IMR-90 (cell line): Measurements from ENCODE around the gene SLC16A8. TPM values are rescaled to one million over a fixed set of nuclear protein-coding genes. Genes with fewer than 3 reads are reported as not detected.

Experiments used
- ATAC-seq: fragments of 200-7000 bp; cut with Tn5 transposase; 2 replicates; pipeline ENCODE4 v1.9.1; 2020; ENCODE audit warnings: low read depth, mild to moderate bottlenecking, moderate library complexity
- BruUV-seq: library from RNA; stranded (reverse); fragments of 400-500 nt; replicated peaks from 2 replicates; lab custom pipeline; 2021; lab: Mats Ljungman, UMichigan
- CTCF ChIA-PET: fragments of 300-600 bp; formaldehyde crosslinking; extraction: SDS; loops from one replicate; lab custom pipeline; 2021; ENCODE audit warnings: antibody characterized with exemption; lab: Yijun Ruan, JAX
- POLR2A ChIA-PET: fragments of 300-600 bp; sonication (Branson Sonifier 250); formaldehyde crosslinking; loops from one replicate; lab custom pipeline; 2022; ENCODE audit warnings: antibody characterized with exemption; ENCODE audit not compliant: unreplicated experiment; lab: Charles Lee
- DNase-seq: peaks from one replicate; pipeline ENCODE4 v3.0.0; 2013
- H2AFZ ChIP-seq: replicated peaks from 2 replicates; pipeline ENCODE3; 2013; ENCODE audit warnings: low read length, mild to moderate bottlenecking; ENCODE audit not compliant: poor library complexity
- H2AK5ac ChIP-seq: 2 replicates; pipeline ENCODE4 v1.6.1; 2013; ENCODE audit warnings: low read depth, low read length, inconsistent platforms
- H2AK9ac ChIP-seq: replicated peaks from 2 replicates; pipeline ENCODE3; 2013; ENCODE audit warnings: mild to moderate bottlenecking, low read depth, low read length, moderate library complexity; ENCODE audit not compliant: poor library complexity
- H2BK120ac ChIP-seq: 2 replicates; pipeline ENCODE4 v1.6.1; 2013; ENCODE audit warnings: low read depth, low read length, inconsistent platforms
- H2BK15ac ChIP-seq: 3 replicates; pipeline ENCODE4 v1.6.1; 2013; ENCODE audit warnings: low read depth, low read length, inconsistent platforms
- H2BK20ac ChIP-seq: 2 replicates; pipeline ENCODE4 v1.6.1; 2013; ENCODE audit warnings: low read depth, mild to moderate bottlenecking, inconsistent platforms, low read length, moderate library complexity
- H2BK5ac ChIP-seq: 2 replicates; pipeline ENCODE4 v1.6.1; 2013; ENCODE audit warnings: mild to moderate bottlenecking, low read depth, low read length, inconsistent platforms; ENCODE audit not compliant: poor library complexity, severe bottlenecking
- H3K14ac ChIP-seq: replicated peaks from 2 replicates; pipeline ENCODE4 v1.6.1; 2013; ENCODE audit warnings: low read depth, low read length, inconsistent platforms
- H3K18ac ChIP-seq: 2 replicates; pipeline ENCODE4 v1.6.1; 2013; ENCODE audit warnings: low read depth, low read length, control low read depth
- H3K23ac ChIP-seq: 2 replicates; pipeline ENCODE4 v1.6.1; 2013; ENCODE audit warnings: low read depth, low read length, inconsistent platforms
- H3K27ac ChIP-seq: 2 replicates; pipeline ENCODE4 v1.5.1; 2013; ENCODE audit warnings: mild to moderate bottlenecking, control low read depth, low read length; ENCODE audit not compliant: insufficient read depth
- H3K27me3 ChIP-seq: 2 replicates; pipeline ENCODE4 v1.6.1; 2013; ENCODE audit warnings: low read length; ENCODE audit not compliant: control insufficient read depth, insufficient read depth
- H3K36me3 ChIP-seq: 2 replicates; pipeline ENCODE4 v1.6.1; 2013; ENCODE audit warnings: low read length, mixed read lengths; ENCODE audit not compliant: control insufficient read depth, insufficient read depth
- H3K4ac ChIP-seq: 2 replicates; pipeline ENCODE4 v1.6.1; 2013; ENCODE audit warnings: low read depth, low read length, inconsistent platforms
- H3K4me1 ChIP-seq: 2 replicates; pipeline ENCODE4 v1.6.1; 2013; ENCODE audit warnings: low read length, mixed read lengths; ENCODE audit not compliant: control insufficient read depth, insufficient read depth
- H3K4me2 ChIP-seq: 2 replicates; pipeline ENCODE4 v1.6.1; 2013; ENCODE audit warnings: low read depth, mild to moderate bottlenecking, control low read depth, low read length, moderate library complexity
- H3K4me3 ChIP-seq: 2 replicates; pipeline ENCODE4 v1.5.1; 2013; ENCODE audit warnings: low read depth, mild to moderate bottlenecking, control low read depth, low read length, moderate library complexity; ENCODE audit not compliant: insufficient read depth
- H3K56ac ChIP-seq: 2 replicates; pipeline ENCODE4 v1.6.1; 2013; ENCODE audit warnings: low read length, inconsistent platforms; ENCODE audit not compliant: insufficient read depth; ENCODE audit errors: extremely low read depth
- H3K79me1 ChIP-seq, 2 experiments: 2 replicates each; pipeline ENCODE4 v1.6.1; 2013; ENCODE audit warnings: low read length in 2 of 2, inconsistent platforms in 1 of 2, low read depth in 1 of 2
- H3K9ac ChIP-seq: 2 replicates; pipeline ENCODE4 v1.6.1; 2013; ENCODE audit warnings: low read depth, low read length, control low read depth
- H3K9me1 ChIP-seq: 2 replicates; pipeline ENCODE4 v1.6.1; 2013; ENCODE audit warnings: low read length, inconsistent platforms; ENCODE audit not compliant: insufficient read depth
- H3K9me3 ChIP-seq: 2 replicates; pipeline ENCODE4 v1.6.1; 2013; ENCODE audit warnings: low read length; ENCODE audit not compliant: control insufficient read depth, insufficient read depth
- H4K20me1 ChIP-seq: 2 replicates; pipeline ENCODE4 v1.6.1; 2013; ENCODE audit warnings: low read length, inconsistent platforms; ENCODE audit not compliant: insufficient read depth
- H4K5ac ChIP-seq: 2 replicates; pipeline ENCODE4 v1.6.1; 2013; ENCODE audit warnings: mild to moderate bottlenecking, low read depth, low read length, control low read depth
- H4K8ac ChIP-seq, 2 experiments: 2 replicates each; pipeline ENCODE4 v1.6.1; 2013; ENCODE audit warnings: low read depth in 2 of 2, low read length in 2 of 2, control low read depth in 1 of 2, inconsistent platforms in 1 of 2
- H4K91ac ChIP-seq: 2 replicates; pipeline ENCODE4 v1.6.1; 2013; ENCODE audit warnings: low read depth, low read length, inconsistent platforms; ENCODE audit not compliant: insufficient read depth
- POLR2A ChIP-seq: IDR thresholded peaks from 2 replicates; pipeline ENCODE4 v1.6.1; 2012; ENCODE audit warnings: mild to moderate bottlenecking, low read depth, low read length
- USF2 ChIP-seq: fragments of 150-350 bp; IDR thresholded peaks from 2 replicates; pipeline ENCODE4 v1.6.1; 2017; ENCODE audit warnings: mild to moderate bottlenecking, antibody characterized with exemption, low read length, low read depth
- WGBS, 2 experiments: methylation state at CpG; one replicate each; pipeline versions ENCODE4 v1.1.5 to v1.1.7; 2013; ENCODE audit warnings: missing lambda C conversion rate in 2 of 2; ENCODE audit not compliant: insufficient read length in 1 of 2; ENCODE audit errors: extremely low coverage in 2 of 2; 5-methylcytosine and 5-hydroxymethylcytosine counted together
- dilution Hi-C: fragments of 300-500 bp; cut with HindIII; formaldehyde crosslinking; loops from one replicate; pipeline ENCODE4 v1.14.3; 2018; ENCODE audit warnings: low sequenced_read_pairs; ENCODE audit not compliant: unreplicated experiment
- in situ Hi-C: fragments of 300-500 bp; cut with MboI; formaldehyde crosslinking; loops from 3 replicates; pipeline ENCODE4 v1.14.3; 2019; ENCODE audit warnings: low sequenced_read_pairs, inconsistent platforms, mixed read lengths
- intact Hi-C: fragments of 100-400 bp; cut with micrococcal nuclease; formaldehyde crosslinking; loops from 2 replicates; pipeline ENCODE4 v1.10.0; 2022
- polyA plus RNA-seq, 3 experiments: library from polyadenylated mRNA; depleted of rRNA; stranded (reverse); fragments of >200 nt; gene quantifications; 2 replicates each; pipeline ENCODE4 v1.2.3, GENCODE V29; 2012; ENCODE audit warnings: low replicate concordance in 1 of 3
- total RNA-seq: library from RNA; depleted of rRNA; stranded (reverse); fragments of >200 nt; gene quantifications from 2 replicates; pipeline ENCODE4 v1.2.3, GENCODE V29; 2012

Gene SLC16A8
- total and polyA plus RNA-seq, 2 of the 4 experiments (the other 2 are of a cell fraction) = not detected

DNA sequence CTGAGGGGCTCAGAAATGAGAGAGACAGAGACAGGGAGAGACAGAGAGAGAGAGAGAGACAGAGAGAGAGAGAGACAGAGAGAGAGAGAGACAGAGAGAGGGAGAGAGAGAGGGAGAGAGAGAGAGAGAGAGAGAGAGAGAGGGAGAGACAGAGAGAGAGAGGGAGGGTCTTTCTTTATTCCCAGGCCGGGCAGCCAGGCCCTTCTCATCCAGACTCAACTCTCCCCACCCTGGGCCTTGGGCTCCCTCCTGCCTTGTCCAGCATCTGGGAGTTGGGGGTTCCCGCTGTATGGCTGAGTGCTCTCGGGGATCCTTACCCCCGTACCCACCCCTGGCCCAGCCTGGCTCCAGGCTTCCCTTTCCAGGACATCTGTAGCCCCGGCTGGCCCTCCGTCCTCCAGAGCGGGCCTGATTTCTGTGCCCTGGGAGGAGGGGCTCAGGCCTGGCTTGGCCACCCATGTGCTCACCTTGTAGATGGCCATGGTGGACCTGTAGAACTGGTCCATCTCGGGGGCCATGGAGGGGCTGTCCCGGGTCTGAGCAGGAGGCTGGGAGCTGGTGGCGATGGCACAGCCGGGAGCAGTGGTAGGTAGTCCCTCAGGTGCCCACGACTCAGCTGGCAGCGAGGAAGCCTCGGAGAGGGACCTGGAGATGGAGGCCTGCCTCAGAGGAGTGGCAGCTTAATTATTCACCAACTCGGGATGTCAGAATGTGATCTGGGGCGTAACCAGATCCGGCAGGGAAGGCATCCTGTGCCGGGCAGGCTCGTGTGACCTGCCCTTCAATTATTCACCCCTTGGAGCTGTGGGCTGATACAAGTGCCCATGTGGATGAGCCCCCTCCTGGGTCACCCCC, 26.3 kb upstream of the SLC16A8 start, which contains the start of gene BAIAP2L2:
Gene BAIAP2L2, minus strand, starts transcription at position 677 of the 855 bp plus-strand sequence. Its CDS starts 159 bp downstream, at position 518.
- H2BK120ac ChIP-seq = no peak within 1 kb of the TSS
- H3K23ac ChIP-seq = no peak within 1 kb of the TSS
- no peak within 1 kb of the TSS for H4K8ac ChIP-seq
- dilution Hi-C loops = no loop called here
- BruUV-seq = no TSS peak
- no peak within 1 kb of the TSS for H3K4ac ChIP-seq
- no peak within 1 kb of the TSS for H2AFZ ChIP-seq
- H3K14ac ChIP-seq = no peak within 1 kb of the TSS
- POLR2A ChIA-PET = no interaction called here
- no peak for ATAC-seq
- no peak within 1 kb of the TSS for H3K9ac ChIP-seq
- H3K9me1 ChIP-seq = no peaks in the 10 kb centered on the region
- no peaks in the 10 kb centered on the region for H3K36me3 ChIP-seq
- TF ChIP-seq USF2 (no peak), POLR2A (no peak)
- no peak within 1 kb of the TSS for H3K4me3 ChIP-seq
- H3K4me2 ChIP-seq = no peak within 1 kb of the TSS
- DNase-seq = no peak
- in situ Hi-C loops = no loop called here
- H4K5ac ChIP-seq = no peak within 1 kb of the TSS
- no peaks in the 10 kb centered on the region for H3K9me3 ChIP-seq
- no peak within 1 kb of the TSS for H4K91ac ChIP-seq
- no peak within 1 kb of the TSS for H3K18ac ChIP-seq
- no peak within 1 kb of the TSS for H2BK15ac ChIP-seq
- H2BK20ac ChIP-seq = no peak within 1 kb of the TSS
- peaks cover 2% of the 10 kb centered on the region; the same call in 1 of the 2 replicates for H3K27me3 ChIP-seq
- intact Hi-C loops = no loop called here
- H4K20me1 ChIP-seq = no peaks in the 10 kb centered on the region
- no peak within 1 kb of the TSS for H2AK5ac ChIP-seq
- H3K27ac ChIP-seq = no peak within 1 kb of the TSS
- no peak within 1 kb of the TSS for H2AK9ac ChIP-seq
- CTCF ChIA-PET = no interaction called here
- H2BK5ac ChIP-seq = no peak within 1 kb of the TSS
- no peaks in the 10 kb centered on the region for H3K79me1 ChIP-seq
- WGBS, 2 experiments = 91% methylated on average over 6 of the region's 19 CpGs; no CpG with 5 or more reads in 1 of the 2 experiments
- H3K4me1 ChIP-seq = no peaks in the 10 kb centered on the region; the same call in 1 of the 2 replicates
- H3K56ac ChIP-seq = no peak within 1 kb of the TSS
